PC-9 (cell line): Measurements from ENCODE around the gene SPAG9. TPM values are rescaled to one million over a fixed set of nuclear protein-coding genes. Genes with fewer than 3 reads are reported as not detected.
A peak's percentile ranks its signal among the peaks of the same experiment; 100 is the strongest.

Experiments
- BruUV-seq: library from RNA; stranded (reverse); fragments of 400-500 nt; replicated peaks from 2 replicates; lab custom pipeline; 2021; lab: Mats Ljungman, UMichigan
- CTCF ChIA-PET: fragments of 300-600 bp; sonication (Branson Sonifier 250); formaldehyde crosslinking; loops from one replicate; lab custom pipeline; 2022; ENCODE audit warnings: antibody characterized with exemption; lab: Charles Lee
- POLR2A ChIA-PET: fragments of 300-600 bp; sonication (Branson Sonifier 250); formaldehyde crosslinking; loops from one replicate; lab custom pipeline; 2022; ENCODE audit warnings: antibody characterized with exemption; ENCODE audit not compliant: unreplicated experiment; lab: Charles Lee
- DNase-seq, 2 experiments: peaks; one replicate each; pipeline versions ENCODE4 v3.0.0 to v3.0.0-alpha.2; 2015 to 2022; ENCODE audit warnings: mixed read lengths in 1 of 2
- H2AFZ ChIP-seq: fragments of 200-600 bp; sonication (generic); 2 replicates; pipeline ENCODE4 v1.8.1; 2017; ENCODE audit warnings: antibody characterized with exemption
- H3F3A ChIP-seq: fragments of 200-600 bp; sonication (generic); 2 replicates; pipeline ENCODE4 v1.8.1; 2017; ENCODE audit warnings: antibody characterized with exemption, mild to moderate bottlenecking, low read depth; ENCODE audit not compliant: insufficient read depth
- H3K27ac ChIP-seq: fragments of 200-600 bp; sonication (generic); 2 replicates; pipeline ENCODE4 v1.6.1; 2016; ENCODE audit warnings: mixed run types
- H3K27me3 ChIP-seq: fragments of 200-600 bp; sonication (generic); 2 replicates; pipeline ENCODE4 v1.6.1; 2016; ENCODE audit warnings: low read depth, mixed run types; ENCODE audit not compliant: insufficient read depth
- H3K36me3 ChIP-seq: fragments of 200-600 bp; sonication (generic); 2 replicates; pipeline ENCODE4 v1.6.1; 2016; ENCODE audit warnings: low read depth, mixed run types
- H3K4me1 ChIP-seq: fragments of 200-600 bp; sonication (generic); replicated peaks from 2 replicates; pipeline ENCODE4 v1.6.1; 2016; ENCODE audit warnings: mixed run types; ENCODE audit not compliant: insufficient read depth
- H3K4me2 ChIP-seq: fragments of 200-600 bp; sonication (generic); 2 replicates; pipeline ENCODE4 v1.6.1; 2017; ENCODE audit warnings: mixed run types
- H3K4me3 ChIP-seq: fragments of 200-600 bp; sonication (generic); 2 replicates; pipeline ENCODE4 v1.6.1; 2016; ENCODE audit warnings: mixed run types
- H3K79me2 ChIP-seq: fragments of 200-600 bp; sonication (generic); 2 replicates; pipeline ENCODE4 v1.6.1; 2017; ENCODE audit warnings: low read depth, mixed run types
- H3K9me2 ChIP-seq: fragments of 200-600 bp; sonication (generic); 2 replicates; pipeline ENCODE4 v1.8.1; 2017; ENCODE audit warnings: mild to moderate bottlenecking; ENCODE audit not compliant: insufficient read depth
- H3K9me3 ChIP-seq: fragments of 200-600 bp; sonication (generic); 2 replicates; pipeline ENCODE4 v1.8.1; 2016; ENCODE audit warnings: low read depth; ENCODE audit not compliant: insufficient read depth
- H4K20me1 ChIP-seq: fragments of 200-600 bp; sonication (generic); 2 replicates; pipeline ENCODE4 v1.8.1; 2017; ENCODE audit not compliant: insufficient read depth
- EZH2 ChIP-seq: fragments of 200-600 bp; sonication (generic); IDR thresholded peaks from 2 replicates; pipeline ENCODE4 v1.8.0; 2017; ENCODE audit warnings: antibody characterized with exemption, low read depth
- intact Hi-C: fragments of 100-400 bp; cut with micrococcal nuclease; formaldehyde crosslinking; loops from one replicate; pipeline ENCODE4 v1.10.0; 2022; ENCODE audit not compliant: unreplicated experiment
- total RNA-seq: library from RNA; stranded (reverse); gene quantifications from 2 replicates; pipeline ENCODE4 v1.2.3, GENCODE V29; 2021
- TF ChIP-seq, protein P1 (sequence below): fragments of 200-600 bp; sonication (generic); conservative IDR thresholded peaks from 2 replicates; pipeline ENCODE4 v1.6.1; 2017; ENCODE audit warnings: mixed run types, antibody characterized with exemption, mild to moderate bottlenecking, moderate library complexity

The SPAG9 gene
- total RNA-seq, 1 experiment from 2014 or later, result 51.8 TPM

DNA sequence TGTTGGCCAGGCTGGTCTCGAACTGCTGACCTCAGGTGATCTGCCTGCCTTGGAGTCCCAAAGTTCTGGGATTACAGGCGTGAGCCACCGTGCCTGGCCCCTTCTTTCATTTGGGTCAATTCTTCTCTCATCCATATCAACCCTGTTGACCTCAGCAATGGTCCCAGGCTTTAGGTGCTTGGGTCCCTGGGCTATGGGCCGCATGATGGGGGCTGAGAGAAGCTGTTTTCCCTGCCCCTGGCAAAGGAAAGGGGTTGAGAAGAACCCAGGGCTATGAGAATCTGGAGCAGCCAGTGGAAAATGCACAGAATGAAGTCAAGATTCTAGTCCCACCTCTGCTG, 164.3 kb downstream of the SPAG9 start:
- CTCF ChIA-PET, result interaction anchor here (1.1 to 1.9 kb wide), 3 partner anchors 51 to 111 kb away, joined by 4 to 15 read pairs (median 6); no protein-coding TSS in a partner anchor
- no peak overlapping the region for H3K27ac ChIP-seq
- no peak for TF ChIP-seq EZH2
- TF ChIP-seq, protein P1, sequence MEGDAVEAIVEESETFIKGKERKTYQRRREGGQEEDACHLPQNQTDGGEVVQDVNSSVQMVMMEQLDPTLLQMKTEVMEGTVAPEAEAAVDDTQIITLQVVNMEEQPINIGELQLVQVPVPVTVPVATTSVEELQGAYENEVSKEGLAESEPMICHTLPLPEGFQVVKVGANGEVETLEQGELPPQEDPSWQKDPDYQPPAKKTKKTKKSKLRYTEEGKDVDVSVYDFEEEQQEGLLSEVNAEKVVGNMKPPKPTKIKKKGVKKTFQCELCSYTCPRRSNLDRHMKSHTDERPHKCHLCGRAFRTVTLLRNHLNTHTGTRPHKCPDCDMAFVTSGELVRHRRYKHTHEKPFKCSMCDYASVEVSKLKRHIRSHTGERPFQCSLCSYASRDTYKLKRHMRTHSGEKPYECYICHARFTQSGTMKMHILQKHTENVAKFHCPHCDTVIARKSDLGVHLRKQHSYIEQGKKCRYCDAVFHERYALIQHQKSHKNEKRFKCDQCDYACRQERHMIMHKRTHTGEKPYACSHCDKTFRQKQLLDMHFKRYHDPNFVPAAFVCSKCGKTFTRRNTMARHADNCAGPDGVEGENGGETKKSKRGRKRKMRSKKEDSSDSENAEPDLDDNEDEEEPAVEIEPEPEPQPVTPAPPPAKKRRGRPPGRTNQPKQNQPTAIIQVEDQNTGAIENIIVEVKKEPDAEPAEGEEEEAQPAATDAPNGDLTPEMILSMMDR, result no peak

DNA sequence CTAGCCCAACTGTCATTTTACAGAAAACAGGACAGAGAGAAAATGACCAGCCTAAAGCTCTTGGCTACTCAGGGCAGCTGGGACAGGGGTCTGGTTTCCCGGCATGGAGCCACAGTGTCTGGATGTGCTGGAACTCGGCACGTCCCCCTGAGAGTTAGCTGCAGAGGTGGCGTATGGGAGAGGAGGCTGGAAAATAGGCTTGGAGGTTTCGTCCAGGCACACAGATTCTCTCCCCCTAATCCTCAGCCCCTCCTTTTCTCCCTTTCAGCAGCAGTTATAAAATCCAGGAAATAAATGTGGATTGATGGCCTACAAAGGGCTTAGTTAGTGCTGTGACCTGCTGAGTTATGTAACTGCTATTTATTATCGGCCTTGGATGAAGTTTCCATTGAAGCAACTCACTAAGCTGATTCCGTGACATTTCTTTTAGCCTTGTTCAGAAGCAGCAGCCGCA, 165.0 kb downstream of the SPAG9 start:
- intact Hi-C loops, result loop anchor here (2.0 to 10.0 kb wide), 3 partner anchors 113 to 411 kb away; partner anchors contain the start of gene SPATA20
- no TSS peak for BruUV-seq
- H3F3A ChIP-seq, result peaks cover 22% of the 10 kb centered on the region
- peaks cover 25% of the 10 kb centered on the region for H3K4me1 ChIP-seq
- no peaks in the 10 kb centered on the region for H3K36me3 ChIP-seq
- DNase-seq, result no peak
- H3K27me3 ChIP-seq, result no peaks in the 10 kb centered on the region
- H3K4me2 ChIP-seq, result no peak overlapping the region
- H3K4me3 ChIP-seq, result no peak overlapping the region
- TF ChIP-seq, protein P1, result no peak
- TF ChIP-seq EZH2, result no peak
- ChIA-PET CTCF (interaction anchor here (0.5 to 1.9 kb wide), 3 partner anchors 51 to 103 kb away, joined by 4 to 15 read pairs (median 4); no protein-coding TSS in a partner anchor), POLR2A (no interaction called here)
- no peaks in the 10 kb centered on the region for H4K20me1 ChIP-seq
- no peaks in the 10 kb centered on the region for H3K9me3 ChIP-seq
- no peak overlapping the region for H2AFZ ChIP-seq
- no peaks in the 10 kb centered on the region for H3K79me2 ChIP-seq
- H3K27ac ChIP-seq, result no peak overlapping the region
- H3K9me2 ChIP-seq, result no peaks in the 10 kb centered on the region

More for the DNA sequence above, 164.3 kb downstream of the SPAG9 start:
- H3F3A ChIP-seq, result peaks cover 16% of the 10 kb centered on the region
- BruUV-seq, result no TSS peak
- H2AFZ ChIP-seq, result no peak overlapping the region
- peaks cover 19% of the 10 kb centered on the region for H3K4me1 ChIP-seq
- no peaks in the 10 kb centered on the region for H4K20me1 ChIP-seq
- H3K36me3 ChIP-seq, result no peaks in the 10 kb centered on the region
- no peak overlapping the region for H3K4me2 ChIP-seq
- H3K27me3 ChIP-seq, result no peaks in the 10 kb centered on the region
- POLR2A ChIA-PET, result no interaction called here
- no peaks in the 10 kb centered on the region for H3K79me2 ChIP-seq
- no peaks in the 10 kb centered on the region for H3K9me3 ChIP-seq
- intact Hi-C loops, result loop anchor here (2.0 to 10.0 kb wide), 3 partner anchors 114 to 412 kb away; partner anchors contain the start of gene SPATA20
- DNase-seq, result peak in 1 of 2 experiments; percentile 20
- no peak overlapping the region for H3K4me3 ChIP-seq
- no peaks in the 10 kb centered on the region for H3K9me2 ChIP-seq

DNA sequence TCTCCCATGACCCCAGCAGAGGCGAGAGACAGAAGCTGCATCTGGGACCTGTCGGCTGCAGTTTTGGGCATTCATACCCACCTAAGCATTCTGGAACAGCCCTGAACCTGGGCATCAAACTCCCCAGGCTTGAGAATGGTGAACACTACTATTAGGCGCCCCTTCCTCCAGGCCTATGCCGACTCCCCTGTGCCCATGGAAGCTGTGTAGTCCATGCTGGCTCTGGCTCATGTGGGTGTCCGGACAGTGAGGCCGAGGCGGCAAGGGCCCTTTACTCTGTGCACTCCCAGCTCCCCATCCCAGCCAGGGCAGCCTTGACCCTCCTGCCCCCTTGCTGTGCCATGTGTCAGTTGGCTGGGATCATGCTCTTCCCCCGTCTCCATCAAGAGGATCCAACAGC, 165.5 kb downstream of the SPAG9 start:
- Histone ChIP-seq H3K9me2 (no peaks in the 10 kb centered on the region), H3K27me3 (no peaks in the 10 kb centered on the region), H4K20me1 (no peaks in the 10 kb centered on the region), H3K4me2 (no peak overlapping the region), H3K79me2 (no peaks in the 10 kb centered on the region), H3K9me3 (no peaks in the 10 kb centered on the region), H3F3A (peaks cover 26% of the 10 kb centered on the region), H2AFZ (no peak overlapping the region), H3K4me1 (peaks cover 30% of the 10 kb centered on the region), H3K27ac (no peak overlapping the region), H3K36me3 (no peaks in the 10 kb centered on the region), H3K4me3 (no peak overlapping the region)
- CTCF ChIA-PET, result no interaction called here
- DNase-seq, result peak in 1 of 2 experiments; percentile 32
- intact Hi-C loops, result loop anchor here (10.0 kb wide), 1 partner anchor 410 kb away; the partner anchor contains the start of gene SPATA20
- POLR2A ChIA-PET, result no interaction called here
- BruUV-seq, result no TSS peak
- TF ChIP-seq, protein P1, result no peak
- TF ChIP-seq EZH2, result no peak
